ENCODE results near the gene CAMK2D.

DNA sequence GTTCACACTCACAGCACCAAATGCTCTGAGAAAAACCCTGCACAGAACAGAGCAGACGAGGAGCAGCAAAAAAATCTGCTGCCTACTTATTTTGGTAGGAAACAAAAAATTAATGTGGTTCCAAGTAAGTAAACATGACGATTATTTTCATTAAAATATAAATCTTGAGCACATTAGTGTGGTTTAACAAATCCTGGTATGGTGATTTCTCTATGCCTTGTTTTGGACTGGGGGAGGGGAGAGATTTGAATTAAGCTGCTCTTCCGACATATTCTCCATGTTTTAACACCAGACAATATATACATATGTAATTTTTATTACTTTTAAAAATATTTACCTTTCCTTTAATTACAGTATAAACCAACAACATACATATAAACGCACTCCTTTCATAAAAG, 1.8 kb downstream of the CAMK2D start:
- TF ChIP-seq, protein P1, sequence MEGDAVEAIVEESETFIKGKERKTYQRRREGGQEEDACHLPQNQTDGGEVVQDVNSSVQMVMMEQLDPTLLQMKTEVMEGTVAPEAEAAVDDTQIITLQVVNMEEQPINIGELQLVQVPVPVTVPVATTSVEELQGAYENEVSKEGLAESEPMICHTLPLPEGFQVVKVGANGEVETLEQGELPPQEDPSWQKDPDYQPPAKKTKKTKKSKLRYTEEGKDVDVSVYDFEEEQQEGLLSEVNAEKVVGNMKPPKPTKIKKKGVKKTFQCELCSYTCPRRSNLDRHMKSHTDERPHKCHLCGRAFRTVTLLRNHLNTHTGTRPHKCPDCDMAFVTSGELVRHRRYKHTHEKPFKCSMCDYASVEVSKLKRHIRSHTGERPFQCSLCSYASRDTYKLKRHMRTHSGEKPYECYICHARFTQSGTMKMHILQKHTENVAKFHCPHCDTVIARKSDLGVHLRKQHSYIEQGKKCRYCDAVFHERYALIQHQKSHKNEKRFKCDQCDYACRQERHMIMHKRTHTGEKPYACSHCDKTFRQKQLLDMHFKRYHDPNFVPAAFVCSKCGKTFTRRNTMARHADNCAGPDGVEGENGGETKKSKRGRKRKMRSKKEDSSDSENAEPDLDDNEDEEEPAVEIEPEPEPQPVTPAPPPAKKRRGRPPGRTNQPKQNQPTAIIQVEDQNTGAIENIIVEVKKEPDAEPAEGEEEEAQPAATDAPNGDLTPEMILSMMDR (IDR thresholded peaks at IDR 0.05; ENCODE audit: low read depth, low read length, missing input control): no peak
- TF ChIP-seq RAD21 (IDR thresholded peaks at IDR 0.05): no peak
- TF ChIP-seq, protein P2, sequence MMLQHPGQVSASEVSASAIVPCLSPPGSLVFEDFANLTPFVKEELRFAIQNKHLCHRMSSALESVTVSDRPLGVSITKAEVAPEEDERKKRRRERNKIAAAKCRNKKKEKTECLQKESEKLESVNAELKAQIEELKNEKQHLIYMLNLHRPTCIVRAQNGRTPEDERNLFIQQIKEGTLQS (IDR thresholded peaks at IDR 0.05): no peak
- no peak for TF ChIP-seq SP1 (IDR thresholded peaks at IDR 0.05)
- TF ChIP-seq, protein P3, sequence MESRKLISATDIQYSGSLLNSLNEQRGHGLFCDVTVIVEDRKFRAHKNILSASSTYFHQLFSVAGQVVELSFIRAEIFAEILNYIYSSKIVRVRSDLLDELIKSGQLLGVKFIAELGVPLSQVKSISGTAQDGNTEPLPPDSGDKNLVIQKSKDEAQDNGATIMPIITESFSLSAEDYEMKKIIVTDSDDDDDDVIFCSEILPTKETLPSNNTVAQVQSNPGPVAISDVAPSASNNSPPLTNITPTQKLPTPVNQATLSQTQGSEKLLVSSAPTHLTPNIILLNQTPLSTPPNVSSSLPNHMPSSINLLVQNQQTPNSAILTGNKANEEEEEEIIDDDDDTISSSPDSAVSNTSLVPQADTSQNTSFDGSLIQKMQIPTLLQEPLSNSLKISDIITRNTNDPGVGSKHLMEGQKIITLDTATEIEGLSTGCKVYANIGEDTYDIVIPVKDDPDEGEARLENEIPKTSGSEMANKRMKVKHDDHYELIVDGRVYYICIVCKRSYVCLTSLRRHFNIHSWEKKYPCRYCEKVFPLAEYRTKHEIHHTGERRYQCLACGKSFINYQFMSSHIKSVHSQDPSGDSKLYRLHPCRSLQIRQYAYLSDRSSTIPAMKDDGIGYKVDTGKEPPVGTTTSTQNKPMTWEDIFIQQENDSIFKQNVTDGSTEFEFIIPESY (IDR thresholded peaks at IDR 0.05): no peak
- no peak for TF ChIP-seq GABPA (IDR thresholded peaks at IDR 0.05 in 1 of 2, conservative IDR thresholded peaks at IDR 0.05 in 1 of 2)
